Measurements from ENCODE around the gene DPAGT1. TPM values are rescaled to one million over a fixed set of nuclear protein-coding genes. Genes with fewer than 3 reads are reported as not detected.

DPAGT1 gene
- total and polyA plus RNA-seq, 2 experiments from 2014 or later, result 37.2 to 52.6 TPM

DNA sequence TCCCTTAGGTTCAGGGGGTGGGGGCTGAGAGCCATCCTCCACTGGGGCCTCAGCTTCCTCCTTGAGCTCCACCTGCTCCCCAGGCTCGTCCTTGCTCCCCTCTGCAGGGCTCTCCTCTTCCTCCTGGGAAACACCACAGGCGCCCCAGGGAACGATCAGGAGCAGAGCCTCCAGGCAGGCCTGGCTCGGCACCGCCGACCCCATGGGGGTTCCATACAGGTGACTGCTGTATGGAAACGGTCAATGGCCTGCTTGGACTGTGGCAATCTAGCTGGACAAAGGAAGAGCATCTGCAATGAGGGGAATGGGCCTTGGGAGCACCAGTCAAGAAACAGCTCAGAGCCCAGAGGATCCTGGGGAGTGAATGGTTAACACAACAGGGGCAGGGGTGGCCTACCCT is 52.6 kb downstream of the DPAGT1 start:
- no peak overlapping the region for H3K27ac Mint-ChIP-seq
- ATAC-seq (no peak), DNase-seq (ENCODE audit: low spot score) (no peak)
- H3K9me3 Mint-ChIP-seq, result no peaks in the 10 kb centered on the region
- H3K9me2 ChIP-seq (ENCODE audit: insufficient read depth), result no peaks in the 10 kb centered on the region
- H3K36me3 Mint-ChIP-seq (ENCODE audit: low read depth), result peaks cover 97% of the 10 kb centered on the region
- H3K79me2 ChIP-seq (replicated peaks; ENCODE audit: insufficient read depth), result peaks cover 12% of the 10 kb centered on the region
- no peaks in the 10 kb centered on the region for H3K27me3 ChIP-seq (ENCODE audit: insufficient read depth)
- peaks cover 52% of the 10 kb centered on the region for H3K36me3 ChIP-seq (ENCODE audit: insufficient read depth)
- no peak overlapping the region for H2AFZ ChIP-seq
- no peak overlapping the region for H3K4me3 ChIP-seq
- H3K27me3 Mint-ChIP-seq (ENCODE audit: insufficient read depth, low read depth, poor library complexity), result peaks cover 13% of the 10 kb centered on the region
- H4K20me1 ChIP-seq (replicated peaks; ENCODE audit: insufficient read depth), result peaks cover 16% of the 10 kb centered on the region
- no peak overlapping the region for H3K27ac ChIP-seq (ENCODE audit: low read depth)
- peaks cover 13% of the 10 kb centered on the region for H3K4me1 ChIP-seq (ENCODE audit: insufficient read depth)
- peaks cover 6% of the 10 kb centered on the region; the same call in 1 of the 2 replicates for H3F3A ChIP-seq (replicated peaks; ENCODE audit: low read depth)
- TF ChIP-seq NANOG (IDR thresholded peaks at IDR 0.05; ENCODE audit: borderline replicate concordance), result no peak
- TF ChIP-seq ZNF331 (CRISPR knock-in tag; IDR thresholded peaks at IDR 0.05; ENCODE audit: low read depth), result no peak
- TF ChIP-seq ZNF114 (CRISPR knock-in tag; IDR thresholded peaks at IDR 0.05), result no peak
- no peak for TF ChIP-seq STAT1 (IDR thresholded peaks at IDR 0.05; ENCODE audit: unreplicated experiment)
- TF ChIP-seq REST (IDR thresholded peaks at IDR 0.05; ENCODE audit: unreplicated experiment), result no peak
- no peak for TF ChIP-seq POLR2AphosphoS5 (IDR thresholded peaks at IDR 0.05; ENCODE audit: low read depth)
- TF ChIP-seq, protein P1, sequence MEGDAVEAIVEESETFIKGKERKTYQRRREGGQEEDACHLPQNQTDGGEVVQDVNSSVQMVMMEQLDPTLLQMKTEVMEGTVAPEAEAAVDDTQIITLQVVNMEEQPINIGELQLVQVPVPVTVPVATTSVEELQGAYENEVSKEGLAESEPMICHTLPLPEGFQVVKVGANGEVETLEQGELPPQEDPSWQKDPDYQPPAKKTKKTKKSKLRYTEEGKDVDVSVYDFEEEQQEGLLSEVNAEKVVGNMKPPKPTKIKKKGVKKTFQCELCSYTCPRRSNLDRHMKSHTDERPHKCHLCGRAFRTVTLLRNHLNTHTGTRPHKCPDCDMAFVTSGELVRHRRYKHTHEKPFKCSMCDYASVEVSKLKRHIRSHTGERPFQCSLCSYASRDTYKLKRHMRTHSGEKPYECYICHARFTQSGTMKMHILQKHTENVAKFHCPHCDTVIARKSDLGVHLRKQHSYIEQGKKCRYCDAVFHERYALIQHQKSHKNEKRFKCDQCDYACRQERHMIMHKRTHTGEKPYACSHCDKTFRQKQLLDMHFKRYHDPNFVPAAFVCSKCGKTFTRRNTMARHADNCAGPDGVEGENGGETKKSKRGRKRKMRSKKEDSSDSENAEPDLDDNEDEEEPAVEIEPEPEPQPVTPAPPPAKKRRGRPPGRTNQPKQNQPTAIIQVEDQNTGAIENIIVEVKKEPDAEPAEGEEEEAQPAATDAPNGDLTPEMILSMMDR (conservative IDR thresholded peaks at IDR 0.05; ENCODE audit: low read depth in 2 of 2), result no peak
- TF ChIP-seq EZH2phosphoT487 (IDR thresholded peaks at IDR 0.05; ENCODE audit: unreplicated experiment), result no peak
- no peak for TF ChIP-seq CREB1 (CRISPR knock-in tag; IDR thresholded peaks at IDR 0.05; ENCODE audit: low read depth)
- TF ChIP-seq, protein P2, sequence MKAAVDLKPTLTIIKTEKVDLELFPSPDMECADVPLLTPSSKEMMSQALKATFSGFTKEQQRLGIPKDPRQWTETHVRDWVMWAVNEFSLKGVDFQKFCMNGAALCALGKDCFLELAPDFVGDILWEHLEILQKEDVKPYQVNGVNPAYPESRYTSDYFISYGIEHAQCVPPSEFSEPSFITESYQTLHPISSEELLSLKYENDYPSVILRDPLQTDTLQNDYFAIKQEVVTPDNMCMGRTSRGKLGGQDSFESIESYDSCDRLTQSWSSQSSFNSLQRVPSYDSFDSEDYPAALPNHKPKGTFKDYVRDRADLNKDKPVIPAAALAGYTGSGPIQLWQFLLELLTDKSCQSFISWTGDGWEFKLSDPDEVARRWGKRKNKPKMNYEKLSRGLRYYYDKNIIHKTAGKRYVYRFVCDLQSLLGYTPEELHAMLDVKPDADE (IDR thresholded peaks at IDR 0.05), result no peak
- TF ChIP-seq JUNB (IDR thresholded peaks at IDR 0.05; ENCODE audit: unreplicated experiment), result no peak
- no peak for TF ChIP-seq ZNF462 (CRISPR knock-in tag; IDR thresholded peaks at IDR 0.05)
- TF ChIP-seq EZH2 (IDR thresholded peaks at IDR 0.05; ENCODE audit: low read depth, unreplicated experiment), result no peak
- no peak overlapping the region for H3K4me2 ChIP-seq
- peaks cover 15% of the 10 kb centered on the region for H3K4me1 Mint-ChIP-seq
- H3K4me3 Mint-ChIP-seq, result no peak overlapping the region

Measured in GM23338 (cell line).